Gastroesophageal sphincter (tissue), 3 donors: ENCODE measurements around the gene IL6ST.

Experiments
- CTCF ChIP-seq, 4 experiments: fragments of 200-600 bp in 2 of 4; fragments of 450-650 bp in 2 of 4; sonication (generic) in 1 of 4; IDR thresholded peaks; one replicate each; pipeline ENCODE4 v1.5.1; 2017 to 2019; ENCODE audit warnings: antibody characterized with exemption in 4 of 4, mild to moderate bottlenecking in 2 of 4, moderate library complexity in 2 of 4
- POLR2A ChIP-seq, 2 donors: fragments of 450-650 bp; IDR thresholded peaks; one replicate each; pipeline ENCODE4 v1.6.1; 2017; ENCODE audit warnings: antibody characterized with exemption in 2 of 2, mild to moderate bottlenecking in 2 of 2, moderate library complexity in 1 of 2

GRCh38 chr5:55907927-55908326 lies 86.8 kb downstream of the IL6ST start:
- TF ChIP-seq CTCF (IDR thresholded peaks at IDR 0.05) (no peak), POLR2A (IDR thresholded peaks at IDR 0.05) (no peak)
